ENCODE measurements around the gene FAM229B. TPM values are rescaled to one million over a fixed set of nuclear protein-coding genes. Genes with fewer than 3 reads are reported as not detected.

The FAM229B gene
- total RNA-seq = 1 to 10 TPM; 1.3 to 4.9 TPM

- intact Hi-C loops (cut with DNase I) = loop anchor here (5.0 kb wide), 1 partner anchor 75 kb away; no protein-coding TSS in a partner anchor
- no peaks in the 10 kb centered on the region for H3K9me3 ChIP-seq
- no peaks in the 10 kb centered on the region for H3K4me1 ChIP-seq
- H3K27me3 ChIP-seq = no peaks in the 10 kb centered on the region
- DNase-seq = peak; percentile 94
- H3K36me3 ChIP-seq = no peaks in the 10 kb centered on the region
- H3K9ac ChIP-seq (ENCODE audit: low read depth in 2 of 2, low read length in 2 of 2) = peak within 1 kb of the TSS; percentile 81 to 91
- no peak for TF ChIP-seq CTCF (IDR thresholded peaks at IDR 0.05)
- peak within 1 kb of the TSS; percentile 79 for H3K4me3 ChIP-seq
- peak within 1 kb of the TSS; percentile 66 for H3K27ac ChIP-seq
Observed at GRCh38 chr6:112087136-112087911, at the start of gene FAM229B, which contains the start of gene TUBE1. Gene FAM229B, plus strand, starts transcription at chr6:112087591. Its CDS starts 11,693 bp downstream, at chr6:112099284. Gene TUBE1, minus strand, starts transcription at chr6:112087482. Its CDS starts 48 bp downstream, at chr6:112087434.

GRCh38 chr6:112037783-112038216 lies 49.6 kb upstream of the FAM229B start:
- intact Hi-C loops (cut with DNase I) = no loop called here
- Histone ChIP-seq H3K4me1 (no peaks in the 10 kb centered on the region), H3K9ac (ENCODE audit: low read depth in 2 of 2, low read length in 2 of 2) (no peak overlapping the region), H3K9me3 (no peaks in the 10 kb centered on the region), H3K4me3 (no peak overlapping the region), H3K27ac (no peak overlapping the region), H3K27me3 (no peaks in the 10 kb centered on the region), H3K36me3 (no peaks in the 10 kb centered on the region)
- TF ChIP-seq CTCF (IDR thresholded peaks at IDR 0.05) = no peak
- DNase-seq = peak; percentile 38

- H3K4me3 ChIP-seq = no peak overlapping the region
- no peak for DNase-seq
- H3K36me3 ChIP-seq = no peaks in the 10 kb centered on the region
- intact Hi-C loops (cut with DNase I) = no loop called here
- H3K27me3 ChIP-seq = no peaks in the 10 kb centered on the region
- no peak for TF ChIP-seq CTCF (IDR thresholded peaks at IDR 0.05)
- no peaks in the 10 kb centered on the region for H3K9me3 ChIP-seq
- H3K9ac ChIP-seq (ENCODE audit: low read depth in 2 of 2, low read length in 2 of 2) = no peak overlapping the region
- H3K4me1 ChIP-seq = no peaks in the 10 kb centered on the region
- H3K27ac ChIP-seq = no peak overlapping the region
Observed at GRCh38 chr6:112038268-112038667, 49.1 kb upstream of the FAM229B start.

- Histone ChIP-seq H3K4me3 (no peak overlapping the region), H3K27me3 (no peaks in the 10 kb centered on the region), H3K36me3 (no peaks in the 10 kb centered on the region), H3K27ac (no peak overlapping the region), H3K9me3 (no peaks in the 10 kb centered on the region), H3K4me1 (no peaks in the 10 kb centered on the region), H3K9ac (ENCODE audit: low read depth in 2 of 2, low read length in 2 of 2) (no peak overlapping the region)
- intact Hi-C loops (cut with DNase I) = no loop called here
- no peak for DNase-seq
- no peak for TF ChIP-seq CTCF (IDR thresholded peaks at IDR 0.05)
Observed at GRCh38 chr6:112038756-112039430, 48.5 kb upstream of the FAM229B start.

- Histone ChIP-seq H3K27me3 (no peaks in the 10 kb centered on the region), H3K27ac (no peak overlapping the region), H3K36me3 (no peaks in the 10 kb centered on the region), H3K9me3 (no peaks in the 10 kb centered on the region), H3K4me3 (no peak overlapping the region), H3K9ac (ENCODE audit: low read depth in 2 of 2, low read length in 2 of 2) (no peak overlapping the region), H3K4me1 (no peaks in the 10 kb centered on the region)
- intact Hi-C loops (cut with DNase I) = no loop called here
- DNase-seq = no peak
- TF ChIP-seq CTCF (IDR thresholded peaks at IDR 0.05) = no peak
Observed at GRCh38 chr6:112039431-112039770, 48.0 kb upstream of the FAM229B start.

All from colonic mucosa (tissue), 4 donors.